Nephron progenitor cell (in vitro differentiated cells): Measurements from ENCODE around the gene MIEN1.

Source experiments
- DNase-seq: peaks from one replicate; pipeline ENCODE4 v3.0.0; 2021
- H3K27ac Mint-ChIP-seq: 2 replicates; pipeline ENCODE4 v1.8.0; 2021; ENCODE audit warnings: mild to moderate bottlenecking, moderate library complexity, mixed read lengths
- H3K27me3 Mint-ChIP-seq: 2 replicates; pipeline ENCODE4 v1.8.0; 2021; ENCODE audit warnings: mild to moderate bottlenecking, low read depth, mixed read lengths; ENCODE audit not compliant: poor library complexity
- H3K36me3 Mint-ChIP-seq: 2 replicates; pipeline ENCODE4 v1.8.0; 2021; ENCODE audit warnings: low read depth, mixed read lengths
- H3K4me1 Mint-ChIP-seq: 2 replicates; pipeline ENCODE4 v1.8.0; 2021; ENCODE audit warnings: mixed read lengths
- H3K4me3 Mint-ChIP-seq: 2 replicates; pipeline ENCODE4 v1.8.0; 2021; ENCODE audit warnings: mild to moderate bottlenecking, moderate library complexity, mixed read lengths
- H3K9me3 Mint-ChIP-seq: 2 replicates; pipeline ENCODE4 v1.8.0; 2021; ENCODE audit warnings: mild to moderate bottlenecking, moderate library complexity, mixed read lengths
- CTCF ChIP-seq: fragments of 200-600 bp; sonication (generic); IDR thresholded peaks from 2 replicates; pipeline ENCODE4 v1.5.0; 2021; ENCODE audit warnings: antibody characterized with exemption

The MIEN1 gene

GRCh38 chr17:39754161-39754957 lies 24.0 kb upstream of the MIEN1 start:
- Mint-ChIP-seq H3K27ac (no peak overlapping the region), H3K9me3 (no peaks in the 10 kb centered on the region), H3K4me3 (peak overlapping the region; percentile 63), H3K36me3 (no peaks in the 10 kb centered on the region), H3K4me1 (peaks cover 39% of the 10 kb centered on the region), H3K27me3 (peaks cover 35% of the 10 kb centered on the region)
- peak; percentile 92 for DNase-seq
- TF ChIP-seq CTCF, result peak; percentile 95

- Mint-ChIP-seq H3K4me1 (peaks cover 39% of the 10 kb centered on the region), H3K36me3 (no peaks in the 10 kb centered on the region), H3K27ac (no peak overlapping the region), H3K4me3 (peak overlapping the region; percentile 68), H3K9me3 (no peaks in the 10 kb centered on the region), H3K27me3 (peaks cover 34% of the 10 kb centered on the region)
- TF ChIP-seq CTCF, result no peak
- peak; percentile 64 for DNase-seq
These were observed 23.3 kb upstream of the MIEN1 start for GRCh38 chr17:39753514-39754160.

- DNase-seq, result peak; percentile 27
- peaks cover 26% of the 10 kb centered on the region for H3K27me3 Mint-ChIP-seq
- H3K4me3 Mint-ChIP-seq, result peak overlapping the region; percentile 63
- peaks cover 39% of the 10 kb centered on the region for H3K4me1 Mint-ChIP-seq
- H3K36me3 Mint-ChIP-seq, result no peaks in the 10 kb centered on the region
- H3K27ac Mint-ChIP-seq, result peak overlapping the region; percentile 29
- no peak for TF ChIP-seq CTCF
- H3K9me3 Mint-ChIP-seq, result no peaks in the 10 kb centered on the region
These were observed 22.0 kb upstream of the MIEN1 start for GRCh38 chr17:39752241-39752881.

- H3K4me1 Mint-ChIP-seq, result peaks cover 44% of the 10 kb centered on the region
These were observed 21.3 kb upstream of the MIEN1 start for GRCh38 chr17:39751637-39752036.

GRCh38 chr17:39751016-39751543 lies 20.7 kb upstream of the MIEN1 start:
- Mint-ChIP-seq H3K36me3 (no peaks in the 10 kb centered on the region), H3K27ac (no peak overlapping the region), H3K27me3 (peaks cover 20% of the 10 kb centered on the region)

More at GRCh38 chr17:39751637-39752036, 21.3 kb upstream of the MIEN1 start:
- DNase-seq, result no peak
- H3K27me3 Mint-ChIP-seq, result peaks cover 21% of the 10 kb centered on the region
- no peak for TF ChIP-seq CTCF
- H3K36me3 Mint-ChIP-seq, result no peaks in the 10 kb centered on the region
- H3K27ac Mint-ChIP-seq, result no peak overlapping the region
- H3K4me3 Mint-ChIP-seq, result peak overlapping the region; percentile 63
- H3K9me3 Mint-ChIP-seq, result no peaks in the 10 kb centered on the region

More at GRCh38 chr17:39751016-39751543, 20.7 kb upstream of the MIEN1 start:
- DNase-seq, result no peak
- Mint-ChIP-seq H3K9me3 (no peaks in the 10 kb centered on the region), H3K4me3 (no peak overlapping the region), H3K4me1 (peaks cover 40% of the 10 kb centered on the region)
- no peak for TF ChIP-seq CTCF
